DND-41 (cell line): ENCODE results near the gene MCRIP1.

Source experiments
- ATAC-seq: fragments of 200-7000 bp; cut with Tn5 transposase; 3 replicates; pipeline ENCODE4 v1.9.1; 2021; ENCODE audit warnings: low read depth; ENCODE audit not compliant: insufficient read depth
- DNase-seq: peaks from one replicate; pipeline ENCODE4 v3.0.0-alpha.2; 2020
- H2AFZ ChIP-seq: 2 replicates; pipeline ENCODE4 v1.6.0; 2012; ENCODE audit warnings: low read depth, low read length
- H3K27ac ChIP-seq: 2 replicates; pipeline ENCODE4 v1.5.1; 2012; ENCODE audit warnings: low read length, inconsistent platforms
- H3K27me3 ChIP-seq: fragments of 200-600 bp; sonication (generic); 2 replicates; pipeline ENCODE4 v1.6.0; 2012; ENCODE audit warnings: low read length, mild to moderate bottlenecking, inconsistent platforms; ENCODE audit not compliant: insufficient read depth, poor library complexity
- H3K36me3 ChIP-seq: 2 replicates; pipeline ENCODE4 v1.5.1; 2012; ENCODE audit warnings: low read length, inconsistent platforms; ENCODE audit not compliant: insufficient read depth
- H3K4me1 ChIP-seq: 2 replicates; pipeline ENCODE4 v1.5.1; 2012; ENCODE audit warnings: mild to moderate bottlenecking, low read length; ENCODE audit not compliant: insufficient read depth
- H3K4me2 ChIP-seq: 2 replicates; pipeline ENCODE4 v1.6.0; 2012; ENCODE audit warnings: mild to moderate bottlenecking, moderate library complexity, low read length, inconsistent platforms; ENCODE audit not compliant: insufficient read depth
- H3K4me3 ChIP-seq, 2 experiments: fragments of 200-600 bp in 1 of 2; shearing (Covaris generic) in 1 of 2; 2 replicates each; pipeline ENCODE4 v1.5.1; 2012 to 2016; ENCODE audit warnings: inconsistent platforms in 2 of 2, low read length in 2 of 2, mild to moderate bottlenecking in 2 of 2, low read depth in 1 of 2, moderate library complexity in 1 of 2
- H3K79me2 ChIP-seq: 2 replicates; pipeline ENCODE4 v1.6.0; 2012; ENCODE audit warnings: low read length, inconsistent platforms; ENCODE audit not compliant: insufficient read depth
- H3K9ac ChIP-seq: 2 replicates; pipeline ENCODE4 v1.6.0; 2012; ENCODE audit warnings: low read depth, mild to moderate bottlenecking, inconsistent platforms, low read length, moderate library complexity
- H3K9me3 ChIP-seq: 2 replicates; pipeline ENCODE4 v1.5.1; 2012; ENCODE audit warnings: low read length, moderate library complexity, mild to moderate bottlenecking, inconsistent platforms; ENCODE audit not compliant: insufficient read depth, severe bottlenecking
- H4K20me1 ChIP-seq: 2 replicates; pipeline ENCODE4 v1.6.0; 2012; ENCODE audit warnings: low read length; ENCODE audit not compliant: insufficient read depth
- EZH2 ChIP-seq: IDR thresholded peaks from 3 replicates; pipeline ENCODE4 v1.6.1; 2012; ENCODE audit warnings: borderline replicate concordance, low read depth, mild to moderate bottlenecking, moderate library complexity, low read length, inconsistent platforms; ENCODE audit not compliant: severe bottlenecking
- TF ChIP-seq, protein P1 (sequence below): IDR thresholded peaks from 2 replicates; pipeline ENCODE4 v1.5.1; 2012; ENCODE audit warnings: borderline replicate concordance, low read length, moderate library complexity, mild to moderate bottlenecking; ENCODE audit not compliant: poor library complexity, severe bottlenecking; ENCODE audit errors: extremely low read depth

The MCRIP1 gene

DNA sequence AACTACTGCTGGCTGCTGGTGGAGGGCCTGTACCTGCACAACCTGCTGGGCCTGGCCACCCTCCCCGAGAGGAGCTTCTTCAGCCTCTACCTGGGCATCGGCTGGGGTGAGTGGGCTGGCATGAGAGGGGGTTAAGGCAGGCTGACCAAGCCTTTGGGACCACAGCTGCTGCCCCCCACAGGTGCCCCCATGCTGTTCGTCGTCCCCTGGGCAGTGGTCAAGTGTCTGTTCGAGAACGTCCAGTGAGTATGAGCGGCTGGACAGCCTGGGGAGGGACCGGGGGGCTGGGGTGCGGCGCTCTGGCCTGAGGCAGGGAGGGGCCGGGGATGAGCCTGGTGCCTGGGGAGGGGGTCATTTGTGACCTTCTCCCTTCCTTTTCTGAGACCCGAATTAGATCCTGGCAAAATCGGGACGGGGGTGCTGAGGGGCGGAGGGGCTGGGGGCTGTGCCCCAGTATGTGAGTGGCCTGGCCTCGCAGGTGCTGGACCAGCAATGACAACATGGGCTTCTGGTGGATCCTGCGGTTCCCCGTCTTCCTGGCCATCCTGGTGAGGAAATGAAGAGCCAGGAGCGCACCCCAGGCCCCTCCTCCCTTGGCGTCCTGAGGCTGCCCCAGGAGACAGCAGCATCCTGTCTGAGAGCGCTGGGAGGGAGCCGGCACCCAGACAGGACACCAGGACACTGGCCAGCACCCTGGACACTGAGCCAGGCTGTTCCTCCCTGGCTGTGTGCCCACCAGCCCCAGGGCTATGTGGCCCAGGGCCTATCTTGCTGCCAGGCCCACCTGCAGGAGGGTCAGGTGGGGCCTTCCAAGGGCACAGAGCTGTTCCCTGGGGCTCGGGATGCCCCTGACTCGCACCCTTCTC lies 21.2 kb downstream of the MCRIP1 start:
- Histone ChIP-seq H3K9ac (no peak overlapping the region), H3K4me2 (no peak overlapping the region), H3K79me2 (no peaks in the 10 kb centered on the region), H2AFZ (no peak overlapping the region), H3K9me3 (no peaks in the 10 kb centered on the region), H3K4me3 (no peak overlapping the region), H3K36me3 (no peaks in the 10 kb centered on the region), H3K27me3 (no peaks in the 10 kb centered on the region), H3K27ac (no peak overlapping the region), H4K20me1 (0 out of 2 replicates have a peak, but pooled peaks cover 7% of the 10 kb centered on the region), H3K4me1 (no peaks in the 10 kb centered on the region)
- ATAC-seq = no peak
- no peak for DNase-seq
- TF ChIP-seq, protein P1, sequence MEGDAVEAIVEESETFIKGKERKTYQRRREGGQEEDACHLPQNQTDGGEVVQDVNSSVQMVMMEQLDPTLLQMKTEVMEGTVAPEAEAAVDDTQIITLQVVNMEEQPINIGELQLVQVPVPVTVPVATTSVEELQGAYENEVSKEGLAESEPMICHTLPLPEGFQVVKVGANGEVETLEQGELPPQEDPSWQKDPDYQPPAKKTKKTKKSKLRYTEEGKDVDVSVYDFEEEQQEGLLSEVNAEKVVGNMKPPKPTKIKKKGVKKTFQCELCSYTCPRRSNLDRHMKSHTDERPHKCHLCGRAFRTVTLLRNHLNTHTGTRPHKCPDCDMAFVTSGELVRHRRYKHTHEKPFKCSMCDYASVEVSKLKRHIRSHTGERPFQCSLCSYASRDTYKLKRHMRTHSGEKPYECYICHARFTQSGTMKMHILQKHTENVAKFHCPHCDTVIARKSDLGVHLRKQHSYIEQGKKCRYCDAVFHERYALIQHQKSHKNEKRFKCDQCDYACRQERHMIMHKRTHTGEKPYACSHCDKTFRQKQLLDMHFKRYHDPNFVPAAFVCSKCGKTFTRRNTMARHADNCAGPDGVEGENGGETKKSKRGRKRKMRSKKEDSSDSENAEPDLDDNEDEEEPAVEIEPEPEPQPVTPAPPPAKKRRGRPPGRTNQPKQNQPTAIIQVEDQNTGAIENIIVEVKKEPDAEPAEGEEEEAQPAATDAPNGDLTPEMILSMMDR = no peak
- no peak for TF ChIP-seq EZH2

DNA sequence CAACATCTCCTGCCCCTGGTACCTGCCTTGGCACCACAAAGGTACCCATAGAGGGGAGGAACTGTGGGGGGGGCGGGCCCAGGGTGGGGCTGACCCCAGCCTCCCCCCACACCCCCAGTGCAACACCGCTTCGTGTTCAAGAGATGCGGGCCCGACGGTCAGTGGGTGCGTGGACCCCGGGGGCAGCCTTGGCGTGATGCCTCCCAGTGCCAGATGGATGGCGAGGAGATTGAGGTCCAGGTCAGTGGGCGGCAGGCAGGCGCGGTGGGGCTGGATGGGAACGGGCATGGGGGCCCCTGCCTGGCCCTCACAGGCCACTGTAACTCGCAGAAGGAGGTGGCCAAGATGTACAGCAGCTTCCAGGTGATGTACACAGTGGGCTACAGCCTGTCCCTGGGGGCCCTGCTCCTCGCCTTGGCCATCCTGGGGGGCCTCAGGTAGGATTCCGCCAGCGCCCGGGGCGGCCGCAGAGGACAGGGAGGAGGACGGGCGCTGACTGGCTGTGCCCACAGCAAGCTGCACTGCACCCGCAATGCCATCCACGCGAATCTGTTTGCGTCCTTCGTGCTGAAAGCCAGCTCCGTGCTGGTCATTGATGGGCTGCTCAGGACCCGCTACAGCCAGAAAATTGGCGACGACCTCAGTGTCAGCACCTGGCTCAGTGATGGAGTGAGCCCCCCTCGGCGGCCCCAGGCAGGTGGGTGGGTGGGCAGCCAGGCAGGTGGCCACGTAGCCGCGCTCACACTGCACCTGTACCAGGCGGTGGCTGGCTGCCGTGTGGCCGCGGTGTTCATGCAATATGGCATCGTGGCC lies 22.0 kb downstream of the MCRIP1 start:
- TF ChIP-seq, protein P1 = no peak
- TF ChIP-seq EZH2 = no peak
- no peak overlapping the region for H3K27ac ChIP-seq
- DNase-seq = no peak
- H3K79me2 ChIP-seq = no peaks in the 10 kb centered on the region
- 0 out of 2 replicates have a peak, but pooled peaks cover 7% of the 10 kb centered on the region for H4K20me1 ChIP-seq
- no peak overlapping the region for H3K4me2 ChIP-seq
- no peaks in the 10 kb centered on the region for H3K27me3 ChIP-seq
- no peak overlapping the region for H2AFZ ChIP-seq
- no peak overlapping the region for H3K4me3 ChIP-seq
- no peaks in the 10 kb centered on the region for H3K4me1 ChIP-seq
- no peak for ATAC-seq
- H3K9me3 ChIP-seq = no peaks in the 10 kb centered on the region
- no peaks in the 10 kb centered on the region for H3K36me3 ChIP-seq
- H3K9ac ChIP-seq = no peak overlapping the region

DNA sequence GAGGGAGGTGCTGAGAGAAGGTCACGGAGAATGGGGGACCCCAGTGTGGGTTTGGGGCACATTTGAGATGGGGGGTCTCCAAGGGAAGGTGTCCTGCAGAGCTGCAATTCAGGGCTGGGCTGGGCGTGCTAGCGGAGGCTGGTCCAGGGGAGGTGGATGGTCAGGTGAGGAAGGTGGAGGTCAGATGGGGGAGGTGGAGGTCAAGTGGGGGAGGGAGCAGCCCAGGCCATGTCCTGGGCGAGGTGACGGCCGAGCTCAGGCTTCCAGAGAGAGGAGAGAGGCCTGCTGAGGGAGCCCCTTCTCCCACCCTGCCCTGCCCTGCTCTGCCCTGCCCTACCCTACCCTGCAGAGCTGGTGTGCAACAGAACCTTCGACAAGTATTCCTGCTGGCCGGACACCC lies 22.6 kb downstream of the MCRIP1 start:
- TF ChIP-seq, protein P1 = no peak
- ATAC-seq (no peak), DNase-seq (no peak)
- Histone ChIP-seq H3K9ac (no peak overlapping the region), H3K4me2 (no peak overlapping the region), H3K4me1 (no peaks in the 10 kb centered on the region), H3K27me3 (no peaks in the 10 kb centered on the region), H3K9me3 (no peaks in the 10 kb centered on the region), H3K36me3 (no peaks in the 10 kb centered on the region), H3K4me3 (no peak overlapping the region), H2AFZ (no peak overlapping the region), H3K27ac (no peak overlapping the region), H4K20me1 (0 out of 2 replicates have a peak, but pooled peaks cover 7% of the 10 kb centered on the region), H3K79me2 (no peaks in the 10 kb centered on the region)
